SK-N-SH treated with all-trans-retinoic acid at 6 μM for 48 hours (cell line): Measurements from ENCODE around the gene MYCT1.

Experiments
- ESRRG ChIP-seq: fragments of 250-450 bp; sonication (Bioruptor Pico); IDR thresholded peaks from 2 replicates; pipeline ENCODE4 v1.6.1; 2021; ENCODE audit warnings: mild to moderate bottlenecking
- SNAI2 ChIP-seq: fragments of 250-450 bp; sonication (Bioruptor Pico); IDR thresholded peaks from 2 replicates; pipeline ENCODE4 v1.5.0; 2020; ENCODE audit warnings: mild to moderate bottlenecking, moderate library complexity
- TF ChIP-seq, protein P1 (sequence below): fragments of 250-450 bp; sonication (Bioruptor Pico); IDR thresholded peaks from 2 replicates; pipeline ENCODE4 v1.5.1; 2020; ENCODE audit warnings: low read depth, mild to moderate bottlenecking, moderate library complexity

GRCh38 chr6:152696522-152696921 lies 1.2 kb upstream of the MYCT1 start:
- TF ChIP-seq ESRRG = no peak
- TF ChIP-seq, protein P1, sequence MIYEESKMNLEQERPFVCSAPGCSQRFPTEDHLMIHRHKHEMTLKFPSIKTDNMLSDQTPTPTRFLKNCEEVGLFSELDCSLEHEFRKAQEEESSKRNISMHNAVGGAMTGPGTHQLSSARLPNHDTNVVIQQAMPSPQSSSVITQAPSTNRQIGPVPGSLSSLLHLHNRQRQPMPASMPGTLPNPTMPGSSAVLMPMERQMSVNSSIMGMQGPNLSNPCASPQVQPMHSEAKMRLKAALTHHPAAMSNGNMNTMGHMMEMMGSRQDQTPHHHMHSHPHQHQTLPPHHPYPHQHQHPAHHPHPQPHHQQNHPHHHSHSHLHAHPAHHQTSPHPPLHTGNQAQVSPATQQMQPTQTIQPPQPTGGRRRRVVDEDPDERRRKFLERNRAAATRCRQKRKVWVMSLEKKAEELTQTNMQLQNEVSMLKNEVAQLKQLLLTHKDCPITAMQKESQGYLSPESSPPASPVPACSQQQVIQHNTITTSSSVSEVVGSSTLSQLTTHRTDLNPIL (CRISPR knock-in tag) = no peak
- TF ChIP-seq SNAI2 (CRISPR knock-in tag) = no peak
